ENCODE measurements around the gene CNTNAP2.

- TF ChIP-seq, protein P1, sequence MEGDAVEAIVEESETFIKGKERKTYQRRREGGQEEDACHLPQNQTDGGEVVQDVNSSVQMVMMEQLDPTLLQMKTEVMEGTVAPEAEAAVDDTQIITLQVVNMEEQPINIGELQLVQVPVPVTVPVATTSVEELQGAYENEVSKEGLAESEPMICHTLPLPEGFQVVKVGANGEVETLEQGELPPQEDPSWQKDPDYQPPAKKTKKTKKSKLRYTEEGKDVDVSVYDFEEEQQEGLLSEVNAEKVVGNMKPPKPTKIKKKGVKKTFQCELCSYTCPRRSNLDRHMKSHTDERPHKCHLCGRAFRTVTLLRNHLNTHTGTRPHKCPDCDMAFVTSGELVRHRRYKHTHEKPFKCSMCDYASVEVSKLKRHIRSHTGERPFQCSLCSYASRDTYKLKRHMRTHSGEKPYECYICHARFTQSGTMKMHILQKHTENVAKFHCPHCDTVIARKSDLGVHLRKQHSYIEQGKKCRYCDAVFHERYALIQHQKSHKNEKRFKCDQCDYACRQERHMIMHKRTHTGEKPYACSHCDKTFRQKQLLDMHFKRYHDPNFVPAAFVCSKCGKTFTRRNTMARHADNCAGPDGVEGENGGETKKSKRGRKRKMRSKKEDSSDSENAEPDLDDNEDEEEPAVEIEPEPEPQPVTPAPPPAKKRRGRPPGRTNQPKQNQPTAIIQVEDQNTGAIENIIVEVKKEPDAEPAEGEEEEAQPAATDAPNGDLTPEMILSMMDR (IDR thresholded peaks at IDR 0.05) = no peak
- no peak for TF ChIP-seq POLR2A (IDR thresholded peaks at IDR 0.05)
- TF ChIP-seq EP300 (IDR thresholded peaks at IDR 0.05) = no peak
Measured at GRCh38 chr7:147523056-147523455, 1406.5 kb downstream of the CNTNAP2 start.

All from tibial nerve (tissue), 4 donors.